ENCODE data around the gene LYZL1.

DNA sequence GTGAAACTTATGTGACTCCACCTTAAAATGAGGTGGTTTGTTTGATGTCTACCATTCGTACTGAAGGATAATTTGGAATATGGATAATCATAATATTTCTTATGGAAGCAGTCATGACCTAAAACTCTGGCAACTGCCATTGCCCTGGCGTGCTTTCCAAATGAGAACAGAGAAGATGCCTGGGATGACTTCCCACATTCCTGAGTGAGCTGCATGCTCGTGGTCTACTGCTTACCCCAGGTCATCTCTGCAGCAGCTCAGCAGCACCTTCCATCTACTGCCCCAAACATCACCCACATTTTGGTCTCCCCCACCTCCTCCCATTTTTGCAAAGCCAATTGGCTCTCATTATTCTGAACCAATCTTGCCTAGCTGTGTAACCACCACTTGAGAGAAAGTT is 40.1 kb downstream of the LYZL1 start:
- TF ChIP-seq, protein P1, sequence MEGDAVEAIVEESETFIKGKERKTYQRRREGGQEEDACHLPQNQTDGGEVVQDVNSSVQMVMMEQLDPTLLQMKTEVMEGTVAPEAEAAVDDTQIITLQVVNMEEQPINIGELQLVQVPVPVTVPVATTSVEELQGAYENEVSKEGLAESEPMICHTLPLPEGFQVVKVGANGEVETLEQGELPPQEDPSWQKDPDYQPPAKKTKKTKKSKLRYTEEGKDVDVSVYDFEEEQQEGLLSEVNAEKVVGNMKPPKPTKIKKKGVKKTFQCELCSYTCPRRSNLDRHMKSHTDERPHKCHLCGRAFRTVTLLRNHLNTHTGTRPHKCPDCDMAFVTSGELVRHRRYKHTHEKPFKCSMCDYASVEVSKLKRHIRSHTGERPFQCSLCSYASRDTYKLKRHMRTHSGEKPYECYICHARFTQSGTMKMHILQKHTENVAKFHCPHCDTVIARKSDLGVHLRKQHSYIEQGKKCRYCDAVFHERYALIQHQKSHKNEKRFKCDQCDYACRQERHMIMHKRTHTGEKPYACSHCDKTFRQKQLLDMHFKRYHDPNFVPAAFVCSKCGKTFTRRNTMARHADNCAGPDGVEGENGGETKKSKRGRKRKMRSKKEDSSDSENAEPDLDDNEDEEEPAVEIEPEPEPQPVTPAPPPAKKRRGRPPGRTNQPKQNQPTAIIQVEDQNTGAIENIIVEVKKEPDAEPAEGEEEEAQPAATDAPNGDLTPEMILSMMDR (IDR thresholded peaks at IDR 0.05): no peak
- TF ChIP-seq POLR2A (IDR thresholded peaks at IDR 0.05) (no peak), EP300 (IDR thresholded peaks at IDR 0.05) (no peak)
